ENCODE data around the gene CELF5.
"Not testable (repeated sequence)": the region's sequence is repeated elsewhere in the genome, so short reads cannot be mapped to it uniquely, and the experiment has no call there.

The CELF5 gene

DNA sequence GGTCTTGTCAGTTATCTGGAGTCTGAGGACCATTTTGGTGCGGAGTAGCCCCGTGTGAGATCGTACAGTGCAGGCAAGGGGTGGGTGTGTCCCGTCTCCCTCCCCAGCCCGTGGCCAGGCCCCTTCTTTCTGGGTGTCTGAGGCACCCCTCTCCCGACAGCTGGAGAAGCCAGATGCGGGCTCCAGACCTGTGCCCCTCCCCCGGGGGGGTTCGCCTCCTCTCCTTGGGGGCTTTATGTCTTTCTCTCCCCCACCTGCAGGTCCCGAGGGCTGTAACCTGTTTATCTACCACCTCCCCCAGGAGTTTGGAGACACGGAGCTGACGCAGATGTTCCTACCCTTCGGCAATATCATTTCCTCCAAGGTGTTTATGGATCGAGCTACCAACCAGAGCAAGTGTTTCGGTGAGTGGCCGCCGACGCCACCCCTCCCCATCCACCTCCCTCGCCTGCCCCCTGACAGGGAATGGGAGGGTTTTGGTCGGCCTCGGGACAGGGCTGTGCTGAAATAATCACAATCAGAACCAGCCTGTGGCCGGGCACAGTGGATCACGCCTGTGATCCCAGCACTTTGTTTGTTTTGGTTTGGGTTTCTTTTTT, 65.6 kb downstream of the CELF5 start:
- DNase-seq (ENCODE audit: low read depth): no peak
- TF ChIP-seq, protein P1, sequence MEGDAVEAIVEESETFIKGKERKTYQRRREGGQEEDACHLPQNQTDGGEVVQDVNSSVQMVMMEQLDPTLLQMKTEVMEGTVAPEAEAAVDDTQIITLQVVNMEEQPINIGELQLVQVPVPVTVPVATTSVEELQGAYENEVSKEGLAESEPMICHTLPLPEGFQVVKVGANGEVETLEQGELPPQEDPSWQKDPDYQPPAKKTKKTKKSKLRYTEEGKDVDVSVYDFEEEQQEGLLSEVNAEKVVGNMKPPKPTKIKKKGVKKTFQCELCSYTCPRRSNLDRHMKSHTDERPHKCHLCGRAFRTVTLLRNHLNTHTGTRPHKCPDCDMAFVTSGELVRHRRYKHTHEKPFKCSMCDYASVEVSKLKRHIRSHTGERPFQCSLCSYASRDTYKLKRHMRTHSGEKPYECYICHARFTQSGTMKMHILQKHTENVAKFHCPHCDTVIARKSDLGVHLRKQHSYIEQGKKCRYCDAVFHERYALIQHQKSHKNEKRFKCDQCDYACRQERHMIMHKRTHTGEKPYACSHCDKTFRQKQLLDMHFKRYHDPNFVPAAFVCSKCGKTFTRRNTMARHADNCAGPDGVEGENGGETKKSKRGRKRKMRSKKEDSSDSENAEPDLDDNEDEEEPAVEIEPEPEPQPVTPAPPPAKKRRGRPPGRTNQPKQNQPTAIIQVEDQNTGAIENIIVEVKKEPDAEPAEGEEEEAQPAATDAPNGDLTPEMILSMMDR (IDR thresholded peaks at IDR 0.05; ENCODE audit: control insufficient read depth, insufficient read depth, low read depth, low read length, missing control alignments): no peak
- no peak overlapping the region for H3K4me3 ChIP-seq (ENCODE audit: control insufficient read depth, low read depth, low read length)

DNA sequence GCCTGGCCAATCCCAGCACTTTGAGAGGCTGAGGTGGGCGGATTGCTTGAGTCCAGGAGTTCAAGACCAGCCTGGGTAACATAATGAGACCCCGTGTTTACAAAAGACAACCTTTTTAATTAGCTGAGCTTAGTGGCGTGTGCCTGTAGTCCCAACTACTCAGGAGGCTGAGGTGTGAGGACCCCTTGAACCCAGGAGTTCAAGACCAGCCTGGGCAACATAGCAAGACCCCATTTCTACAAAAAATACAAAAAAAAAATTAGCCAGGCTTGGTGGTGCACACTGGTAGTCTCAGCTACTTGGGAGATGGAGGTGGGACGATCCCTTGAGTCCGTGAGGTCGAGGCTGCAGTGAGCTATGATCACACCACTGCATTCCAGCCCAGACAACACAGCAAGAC, 66.4 kb downstream of the CELF5 start:
- not testable (repeated sequence) for DNase-seq (ENCODE audit: low read depth); H3K4me3 ChIP-seq (ENCODE audit: control insufficient read depth, low read depth, low read length)

DNA sequence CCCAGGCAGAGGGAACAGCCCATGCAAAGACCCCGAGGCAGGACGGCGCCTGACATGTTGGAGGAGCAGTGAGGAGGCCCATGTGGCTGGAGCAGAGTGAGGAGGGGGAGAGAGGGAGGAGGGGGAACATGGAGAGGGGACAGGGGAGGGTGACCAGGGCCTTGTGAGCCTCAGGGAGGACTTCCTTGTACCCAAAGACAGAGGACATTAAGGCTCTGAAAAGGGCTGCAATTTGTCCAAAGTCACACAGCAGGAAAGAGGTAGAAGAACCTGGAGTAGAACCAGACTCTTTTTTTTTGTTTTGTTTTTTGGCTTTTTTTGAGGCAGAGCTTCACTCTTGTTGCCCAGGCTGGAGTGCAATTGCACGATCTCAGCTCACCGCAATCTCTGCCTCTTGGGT, 67.2 kb downstream of the CELF5 start:
- no peak overlapping the region for H3K4me3 ChIP-seq (ENCODE audit: control insufficient read depth, low read depth, low read length)
- no peak for DNase-seq (ENCODE audit: low read depth)
- TF ChIP-seq, protein P1 (IDR thresholded peaks at IDR 0.05; ENCODE audit: control insufficient read depth, insufficient read depth, low read depth, low read length, missing control alignments): no peak

DNA sequence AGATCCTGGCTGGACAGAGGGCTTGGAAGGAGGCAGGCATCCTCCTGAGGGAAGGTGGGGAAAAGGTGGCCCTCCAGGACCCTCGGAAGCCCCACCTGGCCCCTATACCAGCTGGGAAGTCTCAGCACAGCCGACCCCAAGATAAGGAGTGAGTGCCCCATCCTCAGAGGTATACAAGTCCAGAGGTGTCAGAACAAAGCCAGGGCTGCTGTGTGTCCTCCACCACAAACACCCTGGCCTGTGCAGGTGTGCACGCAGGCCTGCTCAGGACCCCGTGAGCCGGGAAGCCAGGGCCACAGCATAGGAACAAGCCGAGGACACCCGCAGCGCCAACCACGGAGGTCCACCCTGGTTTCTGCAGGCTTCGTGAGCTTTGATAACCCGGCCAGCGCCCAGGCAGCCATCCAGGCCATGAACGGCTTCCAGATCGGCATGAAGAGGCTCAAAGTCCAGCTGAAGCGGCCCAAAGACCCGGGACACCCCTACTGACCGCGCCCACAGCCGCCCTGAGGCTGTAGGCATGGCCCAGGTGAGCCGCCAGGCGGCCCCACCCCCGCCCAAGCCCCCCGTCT, 68.6 kb downstream of the CELF5 start:
- TF ChIP-seq, protein P1 (IDR thresholded peaks at IDR 0.05; ENCODE audit: control insufficient read depth, insufficient read depth, low read depth, low read length, missing control alignments): no peak
- DNase-seq (ENCODE audit: low read depth): no peak

DNA sequence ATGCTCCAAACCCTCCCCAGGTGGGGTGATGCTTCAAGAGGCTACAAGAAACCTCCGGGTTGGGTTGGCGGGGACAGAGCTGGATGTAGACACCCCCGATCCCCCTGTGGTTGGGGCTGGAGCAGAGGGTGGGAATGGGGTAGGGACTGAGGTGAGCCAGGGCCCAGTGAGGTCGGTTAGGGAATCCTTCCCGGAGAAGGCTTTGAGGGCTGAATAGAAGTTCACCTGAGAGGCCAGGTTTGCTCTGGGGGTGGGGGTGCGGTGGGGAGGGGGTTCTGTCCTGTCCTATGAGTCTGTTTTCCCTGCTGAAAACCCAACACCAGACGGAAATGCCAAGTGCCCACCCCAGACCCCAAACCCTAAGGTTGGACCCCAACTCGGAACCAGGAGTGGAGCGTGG, 69.1 kb downstream of the CELF5 start:
- TF ChIP-seq, protein P1 (IDR thresholded peaks at IDR 0.05; ENCODE audit: control insufficient read depth, insufficient read depth, low read depth, low read length, missing control alignments): no peak
- no peak for DNase-seq (ENCODE audit: low read depth)
- H3K4me3 ChIP-seq (ENCODE audit: control insufficient read depth, low read depth, low read length): no peak overlapping the region

More for the DNA sequence above, 68.6 kb downstream of the CELF5 start:
- H3K4me3 ChIP-seq (ENCODE audit: control insufficient read depth, low read depth, low read length): no peak overlapping the region

DNA sequence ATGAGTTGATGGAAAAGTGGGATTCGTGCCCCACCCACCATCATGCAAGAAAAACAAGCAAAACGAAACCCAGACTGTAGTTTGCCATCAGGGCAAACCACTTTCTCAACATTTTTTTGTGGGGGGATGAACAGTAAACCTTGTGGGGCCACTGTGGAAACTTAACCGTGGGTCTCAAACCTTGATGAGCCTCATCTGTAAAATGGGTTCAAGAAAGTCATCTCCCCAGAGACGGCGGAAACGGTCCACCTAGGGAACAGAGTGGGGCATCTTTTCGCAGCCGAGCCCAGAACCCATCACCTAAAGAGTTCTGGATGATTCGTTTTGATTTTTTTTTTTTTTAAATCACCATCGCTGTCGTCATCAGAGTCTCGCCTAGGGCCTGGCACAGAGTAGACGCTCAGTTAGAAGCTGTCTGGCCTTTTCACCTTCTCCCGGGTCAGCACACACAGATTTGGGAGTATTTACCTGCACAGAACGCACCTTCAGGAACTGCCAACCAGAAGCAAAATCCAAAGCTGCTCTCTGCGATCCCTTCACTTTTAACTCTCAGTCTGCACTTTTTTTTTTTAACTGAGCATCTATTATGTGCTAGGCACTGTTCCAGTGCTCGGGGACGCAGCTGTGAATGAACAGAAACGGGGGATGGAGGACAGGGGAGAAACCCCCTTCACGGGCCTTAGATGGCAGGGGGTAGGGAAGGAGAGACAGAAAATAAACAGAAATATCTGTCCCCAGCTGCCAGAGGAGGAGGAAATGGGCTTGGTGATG, 69.8 kb downstream of the CELF5 start:
- TF ChIP-seq, protein P1 (IDR thresholded peaks at IDR 0.05; ENCODE audit: control insufficient read depth, insufficient read depth, low read depth, low read length, missing control alignments): no peak
- no peak overlapping the region for H3K4me3 ChIP-seq (ENCODE audit: control insufficient read depth, low read depth, low read length)
- DNase-seq (ENCODE audit: low read depth): no peak

DNA sequence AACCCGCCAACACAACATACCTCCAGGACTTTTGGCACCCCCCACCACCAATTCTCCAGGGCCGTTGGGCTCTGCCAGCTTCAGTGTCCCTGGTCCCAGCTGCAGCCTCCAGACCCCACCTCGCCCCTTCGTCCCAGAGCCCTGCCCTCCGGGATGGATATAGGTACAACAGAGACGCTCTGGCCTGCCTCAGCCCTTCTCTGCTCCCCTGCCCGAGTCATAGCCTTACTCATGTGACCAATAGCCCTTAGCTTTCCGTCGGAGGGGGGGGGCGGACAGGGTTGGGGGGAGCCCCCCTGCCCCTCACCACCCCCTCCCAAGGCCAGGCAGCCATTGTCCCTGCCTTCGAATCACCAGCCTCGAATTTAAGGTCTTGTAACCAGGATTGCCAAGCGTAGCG, 71.1 kb downstream of the CELF5 start:
- DNase-seq (ENCODE audit: low read depth): no peak
- no peak overlapping the region for H3K4me3 ChIP-seq (ENCODE audit: control insufficient read depth, low read depth, low read length)
- TF ChIP-seq, protein P1 (IDR thresholded peaks at IDR 0.05; ENCODE audit: control insufficient read depth, insufficient read depth, low read depth, low read length, missing control alignments): no peak

All from AG09309 (cell line).